Activated CD4-positive, alpha-beta T cell treated with anti-CD3 and anti-CD28 coated beads, Interleukin-2, amount 50 U/mL, for 24 hours (primary cell): ENCODE results near the gene CCDC8.
"Not testable (repeated sequence)": the region's sequence is repeated elsewhere in the genome, so short reads cannot be mapped to it uniquely, and the experiment has no call there.

Experiments
- DNase-seq, 2 donors: peaks; one replicate each; pipeline ENCODE4 v3.0.0-alpha.2; 2020; ENCODE audit warnings: low read depth in 1 of 2, low spot score in 1 of 2

CCDC8 gene

GRCh38 chr19:46428239-46429135 lies 15.1 kb upstream of the CCDC8 start, which contains the start of gene PNMA8C:
TSS of gene PNMA8C (minus strand) at chr19:46428936. CDS start at chr19:46428359, 577 bp downstream.
- DNase-seq, result no peak

DNA sequence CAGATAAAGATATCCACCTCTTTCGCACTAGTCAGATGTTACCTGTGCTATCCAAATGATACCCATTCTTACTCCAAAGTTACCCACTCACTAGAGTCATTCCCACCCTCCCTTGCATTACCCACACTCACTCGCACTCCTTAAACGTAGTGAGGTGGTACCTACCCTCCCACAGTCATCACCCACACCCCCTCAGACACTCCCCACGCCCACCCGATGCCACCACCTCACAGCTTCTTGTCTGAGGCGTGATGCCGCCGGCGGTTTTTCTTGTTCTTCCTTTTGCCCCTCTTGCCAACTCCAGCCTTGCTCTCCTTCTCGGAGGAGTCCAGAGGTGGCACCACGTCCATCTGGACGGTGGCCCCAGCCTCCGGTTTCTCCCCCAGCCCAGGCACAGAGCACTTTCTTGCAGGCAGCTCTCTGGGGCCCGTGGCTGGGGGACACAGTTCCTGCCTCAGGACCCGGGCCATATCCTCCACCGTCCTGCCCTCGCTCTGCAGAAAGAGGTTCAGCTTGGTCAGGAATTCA lies 14.2 kb upstream of the CCDC8 start:
- no peak for DNase-seq

DNA sequence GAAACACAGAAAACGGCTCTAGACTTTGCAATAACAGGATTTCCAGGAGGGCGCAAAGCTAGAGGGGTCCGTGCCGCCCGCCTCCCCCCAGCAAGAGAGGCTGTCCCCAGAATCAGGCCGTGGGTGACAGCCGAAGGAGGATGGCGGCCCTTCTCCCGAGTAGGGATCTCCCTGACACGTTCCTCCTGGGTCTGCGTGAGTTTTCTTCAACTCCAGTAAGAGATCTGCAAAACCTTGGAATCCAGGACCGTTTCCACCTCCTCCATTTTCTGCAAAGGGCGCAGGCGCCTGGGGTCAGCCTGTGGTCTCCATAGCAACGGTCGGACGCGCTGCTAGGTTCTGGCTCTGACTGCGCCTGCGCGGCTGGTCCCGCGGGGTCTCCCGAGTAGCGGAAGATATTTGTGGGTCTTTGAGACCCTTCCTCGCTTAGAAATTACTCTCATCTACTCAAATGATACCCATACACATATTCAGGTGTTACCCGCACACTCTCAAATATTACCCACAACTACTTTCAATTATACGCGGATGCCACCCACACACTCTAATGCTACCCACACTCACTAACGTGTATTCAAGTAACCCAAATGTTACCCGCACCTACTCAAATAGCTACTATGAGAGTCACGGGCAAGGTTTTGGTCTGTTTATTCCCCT lies 13.3 kb upstream of the CCDC8 start:
- no peak for DNase-seq

DNA sequence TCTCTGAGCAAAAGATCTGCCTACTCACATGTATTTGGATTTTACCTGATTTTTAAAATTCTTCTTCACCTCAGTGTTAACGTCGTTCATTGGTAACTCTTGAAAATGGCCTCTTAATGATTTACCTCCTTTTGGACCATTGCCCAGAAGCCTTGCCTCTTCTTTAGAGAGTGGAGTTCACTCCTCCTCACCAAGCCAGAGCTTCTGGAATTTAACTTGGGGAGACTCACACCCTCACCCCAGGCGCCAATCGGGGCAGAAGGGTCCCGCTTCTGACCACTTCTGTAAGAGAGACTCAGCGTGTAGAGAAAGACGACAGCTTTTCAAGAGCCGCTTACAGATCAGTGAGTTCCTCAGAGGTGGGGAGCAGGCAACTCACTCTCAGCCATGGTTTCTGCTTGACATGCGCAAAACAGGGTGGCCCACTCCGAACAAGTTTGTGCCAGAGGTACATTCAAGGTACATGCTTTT lies 12.7 kb upstream of the CCDC8 start:
- no peak for DNase-seq

DNA sequence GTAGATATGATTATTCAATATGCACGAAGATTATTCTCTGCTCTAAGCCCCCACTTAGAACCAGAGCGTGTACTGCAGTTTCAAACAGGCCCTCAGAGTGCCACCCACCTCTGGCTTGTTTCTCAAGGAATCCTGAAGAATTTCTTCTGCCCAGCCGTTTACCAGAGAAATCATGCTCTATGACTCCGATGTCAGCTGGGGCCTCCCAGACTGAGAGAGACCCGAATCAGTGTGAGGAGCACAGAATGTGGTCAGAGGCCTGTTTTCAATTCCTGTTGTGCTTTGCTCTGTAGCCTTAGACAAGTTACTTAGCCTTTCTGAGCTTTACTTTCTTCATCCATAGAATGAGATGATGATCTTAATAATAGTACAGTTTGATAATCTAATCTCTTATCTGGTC lies 9.8 kb upstream of the CCDC8 start:
- DNase-seq, result no peak

- DNase-seq, result no peak
Observed at GRCh38 chr19:46422344-46422743, 9.0 kb upstream of the CCDC8 start.

GRCh38 chr19:46420056-46420455 lies 6.7 kb upstream of the CCDC8 start:
- DNase-seq, result no peak

- DNase-seq, result not testable (repeated sequence)
Observed at GRCh38 chr19:46415804-46416709, 2.7 kb upstream of the CCDC8 start.

GRCh38 chr19:46414899-46415298 lies 1.5 kb upstream of the CCDC8 start:
- DNase-seq, result not testable (repeated sequence)

DNA sequence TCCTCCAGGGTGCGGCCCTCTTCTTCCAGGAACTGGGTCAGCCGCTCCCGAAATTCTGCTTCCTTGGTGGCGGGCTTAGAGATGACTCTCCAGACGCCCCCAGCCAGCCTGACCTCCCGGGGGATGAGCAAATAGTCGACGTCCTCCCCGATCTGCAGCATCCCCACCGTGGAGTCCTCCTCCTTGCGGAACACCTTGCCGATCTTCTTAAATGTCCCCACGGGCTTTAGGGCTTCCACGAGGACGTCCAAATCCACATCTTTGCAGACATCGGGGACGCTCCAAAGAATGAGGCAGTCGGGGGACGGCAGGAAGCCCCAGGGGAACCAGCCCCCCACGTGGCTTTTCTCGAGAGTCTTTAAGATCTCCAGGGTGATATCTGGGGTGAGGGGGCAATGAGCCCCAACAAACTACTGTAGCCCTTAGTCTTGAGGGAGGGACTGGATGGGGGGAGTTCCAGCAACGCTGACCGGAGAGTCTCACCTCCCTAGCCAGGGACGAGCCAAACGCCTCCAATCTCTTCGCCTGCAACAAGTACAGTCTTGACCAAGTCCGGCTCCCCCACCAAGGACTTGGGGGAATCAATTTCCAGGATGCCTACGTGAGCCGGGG lies 608 bp downstream of the CCDC8 start:
- DNase-seq, result no peak

GRCh38 chr19:46411925-46412649 lies 1.3 kb downstream of the CCDC8 start:
- no peak for DNase-seq

DNA sequence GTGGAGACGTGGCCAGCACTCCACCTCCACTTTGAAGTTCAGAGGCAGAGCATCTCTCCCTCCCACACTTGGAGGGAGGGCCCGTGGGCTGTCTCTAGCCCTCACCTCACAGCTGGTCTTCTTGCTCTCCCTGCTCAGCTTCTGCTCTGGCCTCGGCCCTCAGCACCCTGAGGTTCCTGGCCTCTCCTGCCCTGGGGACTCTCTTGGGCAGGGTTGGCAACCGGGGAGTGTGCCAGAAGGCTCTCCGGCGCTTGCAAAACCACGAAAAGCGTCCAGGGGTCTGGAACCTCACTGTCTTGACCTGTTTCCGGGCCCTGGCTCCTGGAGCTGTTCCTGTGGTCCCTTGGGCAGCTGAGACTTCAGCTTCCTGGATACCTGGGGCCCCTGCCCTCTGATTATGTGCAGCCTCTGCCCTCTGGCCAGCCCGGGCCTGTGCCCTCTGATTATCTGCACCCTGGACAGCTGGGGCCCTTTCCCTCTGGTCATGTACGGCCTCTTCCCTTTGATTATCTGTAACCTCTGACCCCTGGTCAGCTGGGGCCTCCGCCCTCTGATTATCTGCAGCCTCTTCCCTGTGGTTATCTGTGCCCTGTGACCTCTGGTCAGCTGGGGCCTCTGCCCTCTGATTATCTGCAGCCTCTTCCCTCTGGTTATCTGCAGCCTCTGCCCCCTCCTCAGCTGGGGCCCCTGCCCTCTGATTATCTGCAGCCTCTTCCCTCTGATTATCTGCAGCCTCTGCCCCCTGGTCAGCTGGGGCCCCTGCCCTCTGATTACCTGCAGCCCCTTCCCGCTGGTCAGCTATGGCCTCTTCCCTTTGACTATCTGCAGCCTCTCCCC lies 2.1 kb downstream of the CCDC8 start:
- DNase-seq, result no peak

DNA sequence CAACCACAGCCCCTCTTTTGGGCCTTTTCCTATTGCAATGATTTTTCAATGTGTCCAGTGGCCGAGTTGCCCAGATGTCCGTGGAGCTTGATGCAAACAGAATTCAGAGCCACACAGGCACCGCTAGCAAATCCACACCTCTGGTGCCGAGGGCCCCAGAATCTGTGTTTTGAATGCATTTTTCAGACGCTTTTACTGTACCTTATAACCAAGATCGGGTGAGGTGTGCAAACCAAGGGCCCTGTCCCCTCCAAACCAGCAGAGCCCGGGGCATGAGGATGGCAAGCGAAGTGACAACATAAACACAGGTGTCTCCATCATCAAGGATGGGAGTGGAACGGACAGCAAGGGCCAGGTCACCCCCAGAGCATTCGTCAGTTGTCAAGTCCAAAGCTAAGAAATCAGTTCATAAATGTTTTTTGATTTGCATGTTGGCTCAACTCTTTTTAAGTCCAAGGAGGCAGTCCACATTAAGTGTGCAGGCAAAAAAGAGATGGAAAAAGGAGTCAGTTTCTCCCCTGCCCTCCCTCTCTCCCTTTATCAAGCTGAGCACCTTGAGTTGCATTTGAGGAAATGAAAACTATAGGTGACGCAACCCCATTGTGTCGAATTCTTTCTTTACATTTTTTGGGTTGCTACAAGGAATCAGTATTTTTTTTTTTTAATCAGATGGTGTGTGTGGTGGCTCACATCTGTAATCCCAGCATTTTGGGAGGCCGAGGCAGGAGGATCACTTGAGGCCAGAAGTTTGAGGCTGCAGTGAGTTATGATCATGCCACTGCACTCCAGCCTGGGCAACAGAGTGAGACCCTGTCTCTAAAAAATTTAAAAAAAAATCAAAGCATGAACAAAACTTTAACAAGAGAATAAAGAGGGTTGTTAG lies 2.9 kb downstream of the CCDC8 start:
- no peak for DNase-seq

GRCh38 chr19:46409191-46409590 lies 4.2 kb downstream of the CCDC8 start:
- no peak for DNase-seq

DNA sequence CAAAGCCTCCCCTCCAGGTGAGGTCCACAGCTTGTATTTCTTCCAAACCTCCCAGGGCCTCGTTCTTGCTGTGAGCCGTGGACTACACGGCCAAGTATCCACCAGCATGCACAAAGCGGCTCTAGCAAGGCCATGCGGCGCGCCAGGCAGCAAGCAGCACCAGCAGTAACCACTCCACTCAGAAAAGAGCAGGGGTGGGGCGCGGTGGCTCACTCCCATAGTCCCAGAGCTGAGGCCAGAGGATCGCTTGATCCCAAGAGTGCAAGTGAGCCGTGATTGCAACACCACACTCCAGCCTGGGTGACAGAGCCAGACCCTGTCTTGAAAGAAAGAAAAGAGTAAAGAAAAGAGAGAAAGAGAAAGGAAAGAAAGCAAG lies 4.7 kb downstream of the CCDC8 start:
- no peak for DNase-seq

- no peak for DNase-seq
Observed at GRCh38 chr19:46407856-46408663, 5.3 kb downstream of the CCDC8 start.

- no peak for DNase-seq
Observed at GRCh38 chr19:46406976-46407375, 6.4 kb downstream of the CCDC8 start.
